ENCODE data around the gene NCOA5. TPM values are rescaled to one million over a fixed set of nuclear protein-coding genes. Genes with fewer than 3 reads are reported as not detected.

NCOA5 gene
- total and polyA plus RNA-seq, 9 of the 15 experiments (the other 6 are each of a cell fraction or from before 2014, with no cell fraction given), result 3.9 to 22.8 (median 13.8) TPM

- Histone ChIP-seq H3K79me2 (ENCODE audit: control insufficient read depth, insufficient read depth, low read length) (no peaks in the 10 kb centered on the region), H3K27me3 (ENCODE audit: control insufficient read depth in 2 of 2, insufficient read depth in 2 of 2, low read length in 2 of 2) (peaks cover 12 to 21% of the 10 kb centered on the region in 2 experiments; a peak in 4 of 5 replicates), H3K36me3 (ENCODE audit: control insufficient read depth, insufficient read depth, low read length) (no peaks in the 10 kb centered on the region), H3K9me3 (replicated peaks; ENCODE audit: control insufficient read depth, insufficient read depth, low read depth, low read length) (no peaks in the 10 kb centered on the region), H3K4me2 (ENCODE audit: insufficient read depth, low read length) (no peak overlapping the region), H3K4me1 (replicated peaks in 1 of 2; ENCODE audit: control insufficient read depth in 2 of 2, insufficient read depth in 2 of 2, low read length in 2 of 2) (peaks cover 0 to 9% of the 10 kb centered on the region in 2 experiments; a peak in 2 of 5 replicates), H4K20me1 (replicated peaks; ENCODE audit: control insufficient read depth, insufficient read depth, low read length) (0 out of 2 replicates have a peak, but pooled peaks cover 9% of the 10 kb centered on the region), H3K9ac (ENCODE audit: insufficient read depth in 1 of 2, low read depth in 2 of 2, low read length in 2 of 2) (no peak overlapping the region), H3K9me1 (ENCODE audit: control insufficient read depth, insufficient read depth, low read length) (no peaks in the 10 kb centered on the region), H3K27ac (ENCODE audit: extremely low read depth, low read depth, low read length) (no peak overlapping the region), H3K4me3 (no peak overlapping the region), H2AFZ (ENCODE audit: low read depth, low read length) (no peak overlapping the region)
- ChIA-PET POLR2A (interaction anchor here (0.7 to 0.8 kb wide), 2 partner anchors 122 to 1602 kb away, joined by 3 read pairs; no protein-coding TSS in a partner anchor), CTCF (ENCODE audit: low intra/inter-chr PET ratio) (no interaction called here)
- FAIRE-seq, result no peak
- in situ Hi-C loops (cut with MboI) (no loop called here), intact Hi-C loops (cut with micrococcal nuclease) (no loop called here)
- TF ChIP-seq, protein P1, sequence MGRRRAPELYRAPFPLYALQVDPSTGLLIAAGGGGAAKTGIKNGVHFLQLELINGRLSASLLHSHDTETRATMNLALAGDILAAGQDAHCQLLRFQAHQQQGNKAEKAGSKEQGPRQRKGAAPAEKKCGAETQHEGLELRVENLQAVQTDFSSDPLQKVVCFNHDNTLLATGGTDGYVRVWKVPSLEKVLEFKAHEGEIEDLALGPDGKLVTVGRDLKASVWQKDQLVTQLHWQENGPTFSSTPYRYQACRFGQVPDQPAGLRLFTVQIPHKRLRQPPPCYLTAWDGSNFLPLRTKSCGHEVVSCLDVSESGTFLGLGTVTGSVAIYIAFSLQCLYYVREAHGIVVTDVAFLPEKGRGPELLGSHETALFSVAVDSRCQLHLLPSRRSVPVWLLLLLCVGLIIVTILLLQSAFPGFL (CRISPR knock-in tag; IDR thresholded peaks at IDR 0.05), result no peak
- TF ChIP-seq LEF1 (IDR thresholded peaks at IDR 0.05) (no peak), CREM (IDR thresholded peaks at IDR 0.05; ENCODE audit: low read depth) (no peak), HMG20B (CRISPR knock-in tag; IDR thresholded peaks at IDR 0.05) (no peak)
- no peak for DNase-seq (ENCODE audit: extremely low read depth in 1 of 4, low spot score in 3 of 4)
- WGBS (ENCODE audit: insufficient coverage, low coverage, missing lambda C conversion rate), result 4% methylated on average over 13 of the region's 15 CpGs
- no peak for ATAC-seq
- no TSS peak for BruUV-seq (replicated peaks)
These were observed 33.0 kb upstream of the NCOA5 start for GRCh38 chr20:46122516-46123481.
